H1 (cell line): ENCODE results near the gene ADIPOQ.

ENCODE experiments used
- CEBPB ChIP-seq: IDR thresholded peaks from 2 replicates; pipeline ENCODE4 v1.6.1; 2012; ENCODE audit warnings: low read depth, low read length
- HDAC6 ChIP-seq: IDR thresholded peaks from one replicate; pipeline ENCODE4 v1.7.1; 2012; ENCODE audit warnings: low read depth, mild to moderate bottlenecking, inconsistent platforms, low read length, moderate library complexity
- KDM1A ChIP-seq: fragments of 200-600, 300-600 bp; sonication (generic); IDR thresholded peaks from 2 replicates; pipeline ENCODE4 v1.7.1; 2016; ENCODE audit warnings: mild to moderate bottlenecking, low read length, borderline replicate concordance
- POLR2A ChIP-seq, 2 experiments: IDR thresholded peaks; 1 replicate in 1 of 2; 2 replicates in 1 of 2; pipeline ENCODE4 v1.6.1; 2011; ENCODE audit warnings: low read depth in 2 of 2, low read length in 2 of 2, mild to moderate bottlenecking in 2 of 2; ENCODE audit errors: control extremely low read depth in 1 of 2
- RAD21 ChIP-seq, 2 experiments: IDR thresholded peaks in 1 of 2; conservative IDR thresholded peaks in 1 of 2; 2 replicates each; pipeline ENCODE4 v1.6.1; 2011; ENCODE audit warnings: low read depth in 2 of 2, low read length in 2 of 2, improper control_type of control experiment in 1 of 2, inconsistent platforms in 1 of 2, mild to moderate bottlenecking in 1 of 2, moderate library complexity in 1 of 2
- RFX5 ChIP-seq: IDR thresholded peaks from 2 replicates; pipeline ENCODE4 v1.6.1; 2011; ENCODE audit warnings: low read depth, low read length, improper control_type of control experiment, borderline replicate concordance
- TBP ChIP-seq: IDR thresholded peaks from 2 replicates; pipeline ENCODE4 v1.6.1; 2011; ENCODE audit warnings: low read depth, low read length, improper control_type of control experiment
- TF ChIP-seq, protein P1 (sequence below), 3 experiments: IDR thresholded peaks; 1 replicate in 2 of 3; 2 replicates in 1 of 3; pipeline versions ENCODE4 v1.5.1 to v1.6.1; 2011; ENCODE audit warnings: low read length in 3 of 3, mild to moderate bottlenecking in 3 of 3, inconsistent platforms in 2 of 3, low read depth in 1 of 3, moderate library complexity in 1 of 3; ENCODE audit not compliant: insufficient read depth in 1 of 3; ENCODE audit errors: control extremely low read depth in 1 of 3

DNA sequence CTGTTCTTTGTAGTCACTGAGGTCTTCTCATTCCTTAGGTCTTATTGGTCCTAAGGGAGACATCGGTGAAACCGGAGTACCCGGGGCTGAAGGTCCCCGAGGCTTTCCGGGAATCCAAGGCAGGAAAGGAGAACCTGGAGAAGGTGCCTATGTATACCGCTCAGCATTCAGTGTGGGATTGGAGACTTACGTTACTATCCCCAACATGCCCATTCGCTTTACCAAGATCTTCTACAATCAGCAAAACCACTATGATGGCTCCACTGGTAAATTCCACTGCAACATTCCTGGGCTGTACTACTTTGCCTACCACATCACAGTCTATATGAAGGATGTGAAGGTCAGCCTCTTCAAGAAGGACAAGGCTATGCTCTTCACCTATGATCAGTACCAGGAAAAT is 11.6 kb downstream of the ADIPOQ start:
- TF ChIP-seq CEBPB, result no peak
- no peak for TF ChIP-seq HDAC6
- TF ChIP-seq, protein P1, sequence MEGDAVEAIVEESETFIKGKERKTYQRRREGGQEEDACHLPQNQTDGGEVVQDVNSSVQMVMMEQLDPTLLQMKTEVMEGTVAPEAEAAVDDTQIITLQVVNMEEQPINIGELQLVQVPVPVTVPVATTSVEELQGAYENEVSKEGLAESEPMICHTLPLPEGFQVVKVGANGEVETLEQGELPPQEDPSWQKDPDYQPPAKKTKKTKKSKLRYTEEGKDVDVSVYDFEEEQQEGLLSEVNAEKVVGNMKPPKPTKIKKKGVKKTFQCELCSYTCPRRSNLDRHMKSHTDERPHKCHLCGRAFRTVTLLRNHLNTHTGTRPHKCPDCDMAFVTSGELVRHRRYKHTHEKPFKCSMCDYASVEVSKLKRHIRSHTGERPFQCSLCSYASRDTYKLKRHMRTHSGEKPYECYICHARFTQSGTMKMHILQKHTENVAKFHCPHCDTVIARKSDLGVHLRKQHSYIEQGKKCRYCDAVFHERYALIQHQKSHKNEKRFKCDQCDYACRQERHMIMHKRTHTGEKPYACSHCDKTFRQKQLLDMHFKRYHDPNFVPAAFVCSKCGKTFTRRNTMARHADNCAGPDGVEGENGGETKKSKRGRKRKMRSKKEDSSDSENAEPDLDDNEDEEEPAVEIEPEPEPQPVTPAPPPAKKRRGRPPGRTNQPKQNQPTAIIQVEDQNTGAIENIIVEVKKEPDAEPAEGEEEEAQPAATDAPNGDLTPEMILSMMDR (IDR thresholded peaks at IDR 0.05; ENCODE audit: control extremely low read depth in 1 of 3, insufficient read depth in 1 of 3, low read depth in 1 of 3, low read length in 3 of 3), result no peak
- TF ChIP-seq TBP, result no peak
- TF ChIP-seq KDM1A, result no peak
- no peak for TF ChIP-seq RAD21 (IDR thresholded peaks at IDR 0.05 in 1 of 2, conservative IDR thresholded peaks at IDR 0.05 in 1 of 2; ENCODE audit: low read depth in 2 of 2, low read length in 2 of 2)
- no peak for TF ChIP-seq POLR2A (IDR thresholded peaks at IDR 0.05; ENCODE audit: control extremely low read depth in 1 of 2, low read depth in 2 of 2, low read length in 2 of 2)
- TF ChIP-seq RFX5, result no peak
